Tibial nerve (tissue), 4 donors: ENCODE results near the gene TSR1.

ENCODE experiments used
- CTCF ChIP-seq, 5 experiments: fragments of 200-600 bp in 3 of 5; fragments of 450-650 bp in 2 of 5; sonication (generic) in 3 of 5; IDR thresholded peaks; one replicate each; pipeline ENCODE4 v1.5.1; 2016 to 2019; ENCODE audit warnings: antibody characterized with exemption in 5 of 5, mild to moderate bottlenecking in 3 of 5, moderate library complexity in 2 of 5
- EP300 ChIP-seq, 2 donors: sonication (generic); formaldehyde crosslinking; IDR thresholded peaks; one replicate each; pipeline ENCODE4 v1.6.1; 2017; ENCODE audit warnings: antibody characterized with exemption in 2 of 2, mild to moderate bottlenecking in 1 of 2
- POLR2A ChIP-seq, 2 donors: fragments of 450-650 bp; IDR thresholded peaks; one replicate each; pipeline ENCODE4 v1.6.1; 2017; ENCODE audit warnings: antibody characterized with exemption in 2 of 2, mild to moderate bottlenecking in 2 of 2, moderate library complexity in 2 of 2

DNA sequence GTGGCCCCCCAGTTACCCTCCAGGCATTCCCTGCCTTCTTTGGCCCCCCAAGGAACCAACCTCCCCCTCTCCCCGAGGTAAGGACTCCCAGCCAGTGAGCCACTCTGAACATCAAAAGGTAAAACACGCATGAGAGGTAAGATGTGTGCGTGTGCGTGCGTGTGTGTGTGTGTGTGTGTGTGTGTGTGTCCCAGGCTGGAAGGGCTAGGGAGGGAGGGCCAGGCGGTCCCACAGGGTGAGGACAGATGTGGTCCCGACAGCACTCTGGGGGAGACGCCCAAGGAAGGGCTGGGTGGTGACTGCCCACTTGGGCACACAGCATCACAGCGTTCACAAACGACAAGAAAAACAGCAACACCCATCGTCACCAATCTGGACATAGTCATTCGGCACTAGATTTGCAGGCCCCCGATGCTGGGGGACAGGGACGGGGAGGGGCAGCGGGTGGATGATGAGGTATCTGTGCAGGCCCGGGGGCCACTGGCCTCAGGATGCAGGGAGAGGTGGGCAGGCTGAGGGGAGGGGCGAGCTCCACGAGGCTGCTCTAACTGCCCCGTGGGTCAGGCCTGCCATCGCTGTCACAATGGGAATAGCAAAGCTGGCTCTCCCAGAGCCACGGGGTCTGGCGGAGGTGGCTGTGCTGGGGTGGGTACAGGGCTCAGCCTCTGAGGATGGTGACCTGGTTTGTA lies 48.3 kb upstream of the TSR1 start:
- TF ChIP-seq CTCF (IDR thresholded peaks at IDR 0.05), result no peak
- TF ChIP-seq EP300 (IDR thresholded peaks at IDR 0.05), result no peak
- no peak for TF ChIP-seq POLR2A (IDR thresholded peaks at IDR 0.05)
